Stimulated activated CD8-positive, alpha-beta memory T cell treated with anti-CD3 and anti-CD28 coated beads, Interleukin-7, amount 100 ng/mL, for 48 hours (primary cell): ENCODE data around the gene CMPK2.
"Not testable (repeated sequence)": the region's sequence is repeated elsewhere in the genome, so short reads cannot be mapped to it uniquely, and the experiment has no call there.

ENCODE experiments used
- DNase-seq, 2 donors: peaks; one replicate each; pipeline ENCODE4 v3.0.0-alpha.2; 2020; ENCODE audit warnings: low read depth in 1 of 2; ENCODE audit errors: extremely low read depth in 1 of 2

CMPK2 gene, protein sequence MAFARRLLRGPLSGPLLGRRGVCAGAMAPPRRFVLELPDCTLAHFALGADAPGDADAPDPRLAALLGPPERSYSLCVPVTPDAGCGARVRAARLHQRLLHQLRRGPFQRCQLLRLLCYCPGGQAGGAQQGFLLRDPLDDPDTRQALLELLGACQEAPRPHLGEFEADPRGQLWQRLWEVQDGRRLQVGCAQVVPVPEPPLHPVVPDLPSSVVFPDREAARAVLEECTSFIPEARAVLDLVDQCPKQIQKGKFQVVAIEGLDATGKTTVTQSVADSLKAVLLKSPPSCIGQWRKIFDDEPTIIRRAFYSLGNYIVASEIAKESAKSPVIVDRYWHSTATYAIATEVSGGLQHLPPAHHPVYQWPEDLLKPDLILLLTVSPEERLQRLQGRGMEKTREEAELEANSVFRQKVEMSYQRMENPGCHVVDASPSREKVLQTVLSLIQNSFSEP

DNA sequence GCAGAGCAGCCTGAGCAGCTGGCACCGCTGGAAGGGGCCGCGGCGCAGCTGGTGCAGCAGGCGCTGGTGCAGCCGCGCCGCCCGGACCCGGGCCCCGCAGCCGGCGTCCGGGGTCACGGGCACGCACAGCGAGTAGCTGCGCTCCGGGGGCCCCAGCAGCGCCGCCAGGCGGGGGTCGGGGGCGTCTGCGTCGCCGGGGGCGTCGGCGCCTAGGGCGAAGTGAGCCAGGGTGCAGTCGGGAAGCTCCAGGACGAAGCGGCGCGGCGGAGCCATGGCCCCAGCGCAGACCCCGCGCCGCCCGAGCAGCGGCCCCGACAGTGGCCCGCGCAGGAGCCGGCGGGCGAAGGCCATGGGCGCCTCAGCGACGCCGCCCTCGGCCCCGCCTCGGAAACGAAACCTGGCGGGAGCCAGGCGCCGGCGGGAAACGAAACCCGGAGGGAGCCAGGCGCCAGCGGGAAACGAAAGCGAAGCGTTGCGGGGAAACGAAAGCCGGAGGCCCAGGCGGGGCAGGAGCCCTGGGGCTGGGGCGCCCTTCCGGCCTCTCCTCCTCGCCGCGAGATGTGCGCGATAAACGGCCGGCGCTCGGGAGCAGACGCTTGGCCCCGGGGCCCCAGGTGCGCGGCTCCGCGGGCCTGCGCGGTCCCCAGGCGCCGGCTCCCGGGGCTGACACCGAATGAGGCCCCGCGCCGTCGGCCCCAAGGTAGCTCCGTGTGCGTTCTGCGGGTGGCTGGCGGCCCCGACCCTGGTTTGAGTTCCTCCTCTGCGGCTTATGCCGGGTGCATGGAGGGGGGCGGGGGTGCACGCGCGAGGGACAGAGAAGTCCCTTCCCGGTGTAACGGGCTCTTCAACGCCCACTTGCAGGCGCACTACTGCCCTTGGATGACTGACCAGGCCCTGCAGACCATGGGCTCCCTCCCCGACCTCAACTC, at the start of gene CMPK2:
TSS of gene CMPK2 (minus strand) at position 562 of the 929 bp plus-strand sequence. CDS start at position 351, 211 bp downstream.
- peak; percentile 54 to 57 for DNase-seq

DNA sequence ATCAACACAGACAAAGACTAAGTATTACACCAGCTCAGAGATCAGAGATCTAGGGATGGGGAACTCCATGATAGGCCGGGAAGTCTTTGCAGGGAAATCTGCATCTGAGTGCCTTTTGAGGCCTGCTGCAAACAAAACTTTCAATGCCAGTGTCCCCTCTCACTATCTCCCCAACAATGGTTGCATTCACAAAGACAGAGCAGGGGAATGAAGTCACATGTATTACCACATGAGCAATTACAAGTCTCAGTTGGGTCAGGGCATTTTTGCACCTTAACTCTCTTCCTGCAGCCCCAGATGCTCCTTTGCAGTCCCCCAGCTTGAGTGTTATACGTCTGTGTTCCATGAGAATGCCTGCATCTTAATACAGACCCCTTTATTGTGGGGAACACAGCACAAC, 49.7 kb upstream of the CMPK2 start:
- DNase-seq = no peak

DNA sequence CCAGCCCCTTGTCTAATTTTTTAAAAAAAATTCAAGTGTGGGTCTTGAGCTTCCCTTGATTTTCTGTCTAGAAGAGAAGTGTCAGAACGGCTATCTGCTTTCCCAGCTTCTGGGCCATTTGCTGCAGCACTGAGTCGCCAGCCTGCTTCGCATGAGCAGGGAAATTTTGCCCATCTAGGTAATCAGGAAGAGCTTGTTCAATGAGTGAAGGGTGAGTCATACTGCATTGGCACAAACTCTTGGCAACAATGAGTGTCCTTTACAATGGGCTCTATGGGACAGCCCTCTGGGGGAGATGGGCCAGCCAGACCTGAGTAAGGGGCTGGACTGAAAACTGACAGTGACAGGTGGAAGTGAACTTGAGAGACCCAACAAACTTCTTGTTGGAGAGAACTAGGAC, 49.1 kb upstream of the CMPK2 start:
- no peak for DNase-seq

DNA sequence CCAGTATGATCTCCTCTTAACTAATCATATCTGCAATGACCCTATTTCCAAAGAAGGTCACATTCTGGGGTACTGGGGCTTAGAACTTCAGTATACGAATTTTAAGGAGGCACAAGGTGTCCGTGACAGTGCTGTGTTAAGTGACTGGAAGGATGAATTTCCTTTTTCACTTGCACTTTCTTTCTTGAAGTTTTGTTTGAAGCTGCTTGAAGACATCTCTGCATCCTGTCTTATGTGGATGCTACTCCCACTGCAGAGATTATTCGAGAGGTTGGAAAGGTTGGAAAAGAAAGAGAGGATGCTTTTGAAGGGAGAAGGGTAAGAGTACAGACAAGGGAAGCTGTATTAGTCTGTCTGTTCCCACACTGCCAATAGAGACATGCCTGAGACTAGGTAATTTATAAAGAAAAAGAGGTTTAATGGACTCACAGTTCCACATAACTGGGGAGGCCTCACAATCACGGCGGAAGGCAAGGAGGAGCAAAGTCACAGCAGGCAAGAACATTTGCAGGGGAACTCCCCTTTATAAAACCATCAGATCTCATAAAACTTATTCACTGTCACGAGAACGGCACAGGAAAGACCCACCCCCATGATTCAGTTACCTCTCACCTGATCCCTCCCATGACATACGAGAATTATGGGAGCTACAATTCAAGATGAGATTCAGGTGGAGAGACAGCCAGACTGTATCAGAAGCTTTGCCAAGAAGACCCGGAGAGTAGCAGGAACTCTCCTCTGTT, 47.9 kb upstream of the CMPK2 start:
- no peak for DNase-seq

DNA sequence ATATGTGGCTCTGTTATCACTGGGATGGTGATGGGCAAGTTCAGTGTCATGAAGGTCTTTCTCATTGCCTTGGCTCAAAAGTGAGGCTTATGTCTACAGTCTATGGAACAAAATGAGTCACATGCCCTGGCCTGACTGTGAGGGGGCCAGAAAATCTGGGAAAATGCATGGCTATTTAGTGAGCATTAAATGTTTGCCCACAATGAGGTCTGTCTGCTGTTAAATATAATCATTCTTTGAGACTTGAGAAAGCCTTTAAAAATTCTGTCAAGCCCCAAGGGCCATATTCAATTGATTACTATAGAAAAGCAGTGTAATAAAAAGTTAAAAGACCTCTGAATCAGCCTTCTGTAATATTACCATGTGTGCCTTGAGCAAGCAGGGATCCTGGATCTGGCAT, 46.0 kb upstream of the CMPK2 start:
- no peak for DNase-seq

DNA sequence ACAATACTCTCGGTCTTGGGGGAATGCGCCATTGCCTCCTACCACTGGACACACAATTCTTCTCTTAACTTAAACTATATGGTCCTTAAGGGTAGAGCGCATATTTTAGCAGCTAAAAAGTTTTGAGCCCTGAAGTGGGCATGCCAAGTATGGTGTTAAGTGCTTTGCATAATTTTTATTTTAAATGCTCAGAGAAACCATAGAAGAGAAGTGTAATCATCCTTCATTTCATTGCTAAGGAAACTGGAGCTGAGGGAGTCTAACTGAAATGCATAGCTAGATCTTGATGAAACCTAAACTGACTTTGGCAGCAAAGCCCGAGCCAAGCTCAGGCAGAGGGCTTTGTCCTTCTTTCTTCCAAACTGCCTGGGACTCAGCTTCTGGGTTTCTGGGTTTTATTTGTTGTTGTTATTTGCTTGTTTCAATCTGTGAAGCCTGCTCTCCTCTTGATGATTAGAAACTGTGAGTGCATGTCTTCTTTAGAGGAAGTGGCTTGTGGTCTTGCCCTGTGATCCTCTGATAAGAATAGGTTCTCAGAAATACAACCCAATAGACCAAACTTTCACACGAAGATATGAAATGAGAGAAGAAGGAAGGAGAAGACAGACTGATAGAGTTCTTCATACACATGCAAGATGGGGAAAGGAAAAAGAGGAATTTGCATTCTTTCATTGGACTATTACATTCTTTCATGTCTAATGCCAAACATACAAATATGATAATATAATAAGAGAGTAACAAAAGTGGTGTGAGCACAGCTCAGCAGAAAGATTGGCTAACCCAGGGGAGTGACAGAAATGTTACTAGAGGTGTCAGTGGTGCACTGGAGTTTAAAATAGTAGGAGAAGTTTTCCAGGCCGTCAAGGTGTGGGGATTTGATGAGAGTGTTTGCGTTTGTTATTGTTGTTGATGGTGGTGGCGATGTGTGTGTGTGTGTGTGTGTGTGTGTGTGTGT, 44.0 kb upstream of the CMPK2 start:
- DNase-seq = no peak

DNA sequence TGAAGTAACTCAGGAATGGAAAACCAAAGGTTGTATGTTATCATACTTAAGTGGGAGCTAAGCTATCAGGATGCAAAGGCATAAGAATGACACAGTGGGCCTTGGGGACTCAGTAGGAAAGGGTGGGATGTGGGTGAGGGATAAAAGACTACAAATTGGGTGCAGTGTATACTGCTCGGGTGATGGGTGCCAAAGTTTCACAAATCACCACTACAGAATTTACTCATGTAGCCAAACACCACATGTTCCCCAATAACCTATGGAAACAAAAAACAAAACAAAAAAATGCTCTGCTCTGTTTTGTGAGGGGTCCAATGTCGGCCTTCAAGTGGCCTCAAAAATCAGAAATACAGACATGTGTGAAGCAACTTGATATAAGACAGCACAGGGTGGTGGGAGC, 42.6 kb upstream of the CMPK2 start:
- DNase-seq = no peak

DNA sequence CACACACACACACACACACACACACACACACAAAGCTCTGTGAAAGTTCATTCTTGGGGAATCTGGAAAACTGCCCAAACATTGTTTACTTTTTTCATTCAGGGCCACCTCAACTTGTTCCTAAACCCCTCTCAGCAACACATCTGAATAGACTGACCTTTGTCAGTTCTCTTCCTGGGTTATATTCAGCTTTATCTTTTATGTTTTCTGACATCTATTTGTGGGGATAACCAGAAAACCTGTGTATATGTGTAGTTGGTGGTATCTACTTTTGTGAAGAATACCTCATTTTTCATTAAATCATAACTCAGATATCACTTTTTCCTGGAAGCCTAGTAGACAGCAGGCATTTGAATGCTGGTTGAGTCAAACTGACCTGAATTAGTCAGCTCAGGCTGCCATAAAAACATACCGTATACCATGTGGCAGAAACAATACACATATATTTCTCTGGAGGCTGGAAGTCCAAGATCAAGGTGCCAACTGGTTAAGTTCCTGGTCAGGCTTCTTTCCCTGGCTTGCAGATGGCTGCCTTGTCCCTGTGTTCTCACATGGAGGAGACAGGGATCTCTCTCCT, 40.5 kb upstream of the CMPK2 start:
- no peak for DNase-seq

DNA sequence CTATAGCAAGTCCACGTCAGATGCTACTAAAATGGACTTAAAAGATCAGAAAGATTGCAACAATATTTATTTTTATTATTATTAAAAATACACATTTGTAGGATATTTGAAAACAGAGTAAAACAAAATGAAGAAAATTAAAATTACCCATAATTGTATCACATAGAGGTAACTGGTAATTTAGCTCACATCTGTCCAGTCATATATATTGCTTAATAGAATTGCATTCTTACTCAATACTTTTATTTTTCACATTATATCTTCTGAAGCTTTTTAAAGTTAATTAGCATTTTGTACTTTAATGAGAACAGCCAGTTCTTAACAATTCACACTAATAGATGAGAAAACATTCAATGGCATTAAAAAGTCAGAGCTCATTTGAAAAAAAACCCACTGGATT, 40.0 kb upstream of the CMPK2 start:
- DNase-seq = no peak

DNA sequence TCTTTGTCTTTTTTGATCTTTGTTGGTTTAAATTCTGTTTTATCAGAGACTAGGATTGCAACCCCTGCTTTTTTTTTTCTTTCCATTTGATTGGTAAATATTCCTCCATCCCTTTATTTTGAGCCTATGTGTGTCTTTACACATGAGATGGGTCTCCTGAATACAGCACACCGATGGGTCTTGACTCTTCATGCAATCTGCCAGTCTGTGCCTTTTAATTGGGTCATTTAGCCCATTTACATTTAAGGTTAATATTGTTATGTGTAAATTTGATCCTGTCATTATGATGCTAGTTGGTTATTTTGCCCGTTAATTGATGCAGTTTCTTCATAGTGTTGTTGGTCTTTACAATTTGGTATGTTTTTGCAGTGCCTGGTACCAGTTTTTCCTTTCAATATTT, 36.9 kb upstream of the CMPK2 start:
- DNase-seq = not testable (repeated sequence)

DNA sequence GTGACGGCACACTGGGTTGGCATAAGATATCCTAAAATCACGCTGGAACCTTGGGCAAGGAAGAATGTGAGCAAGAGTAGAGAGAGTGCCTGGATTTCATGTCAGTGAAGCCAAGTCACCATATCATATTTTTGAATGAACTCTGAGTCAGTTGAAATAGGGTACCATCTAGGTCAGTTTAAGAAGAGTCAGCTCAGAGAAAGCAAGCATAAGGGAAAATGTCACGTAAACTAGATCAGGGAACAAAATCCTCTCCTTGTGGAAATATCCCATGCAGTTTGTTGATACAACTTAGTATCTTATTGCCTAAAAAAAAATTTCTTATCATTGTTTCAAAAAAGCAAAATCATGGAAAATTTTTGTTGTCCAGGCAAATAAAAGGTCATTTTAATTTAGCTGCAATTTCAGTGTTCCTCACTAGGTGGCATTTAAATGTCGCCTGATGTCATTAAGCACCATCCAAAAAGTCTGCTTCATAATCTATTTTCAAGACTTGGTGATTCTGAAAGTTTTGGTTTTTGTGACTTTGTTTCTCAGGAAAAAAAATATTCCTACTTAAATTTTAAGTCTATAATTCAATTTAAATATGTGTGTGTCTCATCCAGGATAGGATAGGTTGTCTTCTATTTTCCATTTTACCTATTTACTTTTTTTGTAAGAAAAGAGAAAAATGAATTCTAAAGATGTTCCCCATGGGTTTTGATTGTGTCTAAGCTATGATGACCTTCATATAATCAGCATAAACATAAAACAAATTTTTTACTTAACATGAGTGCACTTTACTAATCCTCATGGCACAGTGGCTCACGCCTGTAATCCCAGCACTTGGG, 31.4 kb upstream of the CMPK2 start:
- no peak for DNase-seq

DNA sequence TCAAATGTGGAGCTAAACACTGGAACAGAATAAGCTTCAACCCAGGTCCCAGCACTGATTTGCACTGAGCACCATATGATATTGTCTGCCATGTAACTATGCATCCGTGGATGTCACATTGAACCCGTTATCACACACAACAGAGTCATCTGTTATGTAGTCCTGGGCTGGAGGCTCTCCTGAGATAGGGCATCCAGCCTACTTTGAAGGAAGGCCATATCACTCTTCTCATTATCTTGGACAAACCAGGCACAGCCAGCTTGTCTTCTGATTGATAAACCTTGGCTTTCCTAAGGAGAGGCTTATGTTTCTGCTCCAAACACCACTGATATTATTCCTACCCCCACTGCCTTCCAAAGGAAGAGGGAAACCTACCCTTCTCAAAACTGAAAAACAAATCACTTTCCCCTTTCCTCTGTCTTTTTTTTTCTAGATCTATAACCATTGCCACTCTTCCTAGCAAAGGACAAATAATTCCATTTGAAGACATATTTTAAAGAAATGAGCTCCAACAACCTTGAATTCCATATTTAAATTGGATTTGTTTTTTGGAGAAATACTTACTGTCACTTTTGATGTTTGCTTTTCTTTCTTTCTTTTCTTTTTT, 28.3 kb upstream of the CMPK2 start:
- no peak for DNase-seq

DNA sequence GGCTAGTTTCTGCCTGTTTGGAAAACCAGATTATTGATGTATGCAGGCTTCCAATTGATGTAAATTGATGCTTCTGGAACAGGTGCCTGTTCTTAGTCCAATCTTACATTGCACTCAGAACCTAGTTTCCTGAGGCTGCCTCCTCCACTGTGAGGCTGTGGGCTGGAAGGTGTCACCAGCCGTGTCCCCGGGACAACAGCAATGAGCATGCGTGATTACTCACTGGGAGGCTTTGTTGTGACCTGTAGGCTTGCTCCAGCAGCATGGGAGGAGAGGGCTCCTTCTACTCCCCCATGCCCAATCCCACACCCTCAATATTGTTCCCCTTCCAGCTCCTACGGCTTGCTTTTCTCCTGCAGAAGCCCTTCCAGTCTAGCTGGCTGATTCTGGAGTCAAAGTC, 23.0 kb upstream of the CMPK2 start:
- no peak for DNase-seq

DNA sequence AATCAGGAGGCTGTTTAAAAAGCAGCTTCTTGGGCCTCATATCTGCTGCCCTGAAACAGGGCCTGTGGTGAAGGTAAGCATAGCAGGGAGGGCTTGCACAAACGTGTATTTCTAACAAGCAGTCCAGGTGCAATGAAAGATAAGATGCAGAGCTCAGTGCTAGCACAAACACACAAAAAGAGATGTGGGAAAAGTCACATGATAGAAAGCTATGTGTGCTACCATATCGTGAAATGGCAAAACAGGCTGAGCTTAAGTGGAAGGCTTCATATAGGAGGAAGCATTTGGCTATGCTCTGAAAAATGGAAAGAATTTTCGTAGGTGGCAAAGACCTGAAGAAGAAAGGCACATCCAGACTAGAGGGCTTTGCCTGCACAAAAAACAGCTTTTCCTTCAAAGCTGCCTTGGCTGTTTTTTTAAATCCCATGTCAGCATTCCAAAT, 22.1 kb upstream of the CMPK2 start:
- no peak for DNase-seq

DNA sequence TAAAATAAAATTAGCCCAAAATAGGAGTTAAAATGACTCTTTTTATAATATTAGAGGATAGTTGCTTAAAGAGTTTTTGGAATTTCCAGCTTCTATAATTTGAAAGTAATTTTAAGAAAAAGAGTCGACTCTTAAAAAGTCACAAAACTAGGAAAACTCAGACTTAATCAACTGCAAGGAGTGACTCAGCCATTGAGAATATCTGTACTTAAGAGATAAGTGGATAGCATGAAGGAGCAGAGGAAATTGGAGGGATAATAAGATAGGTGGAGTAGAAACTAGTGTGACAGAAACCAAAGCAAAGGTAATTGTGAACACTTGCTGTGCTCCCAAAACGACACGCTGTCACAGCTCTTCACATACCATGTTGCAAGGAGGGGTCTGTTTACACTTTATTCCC, 20.3 kb upstream of the CMPK2 start:
- no peak for DNase-seq

DNA sequence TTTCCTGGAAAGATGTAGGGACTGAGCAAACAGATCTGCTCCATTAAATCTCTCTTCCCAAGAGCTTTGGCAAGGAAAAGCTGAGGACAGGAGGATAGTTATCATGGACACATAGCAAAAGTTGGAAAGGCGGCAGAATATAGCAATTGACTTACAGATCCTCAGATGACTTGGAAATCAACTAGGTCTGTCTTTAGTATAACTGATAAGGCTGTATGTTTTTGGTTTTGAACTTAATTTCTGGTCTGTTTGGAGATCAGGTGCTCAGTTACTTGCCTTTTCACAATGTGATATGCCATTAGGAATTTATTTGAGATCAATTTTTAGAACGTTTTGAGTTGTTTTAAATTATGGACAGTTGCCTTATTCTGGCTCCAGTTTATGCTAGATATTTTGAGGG, 19.8 kb upstream of the CMPK2 start:
- no peak for DNase-seq

DNA sequence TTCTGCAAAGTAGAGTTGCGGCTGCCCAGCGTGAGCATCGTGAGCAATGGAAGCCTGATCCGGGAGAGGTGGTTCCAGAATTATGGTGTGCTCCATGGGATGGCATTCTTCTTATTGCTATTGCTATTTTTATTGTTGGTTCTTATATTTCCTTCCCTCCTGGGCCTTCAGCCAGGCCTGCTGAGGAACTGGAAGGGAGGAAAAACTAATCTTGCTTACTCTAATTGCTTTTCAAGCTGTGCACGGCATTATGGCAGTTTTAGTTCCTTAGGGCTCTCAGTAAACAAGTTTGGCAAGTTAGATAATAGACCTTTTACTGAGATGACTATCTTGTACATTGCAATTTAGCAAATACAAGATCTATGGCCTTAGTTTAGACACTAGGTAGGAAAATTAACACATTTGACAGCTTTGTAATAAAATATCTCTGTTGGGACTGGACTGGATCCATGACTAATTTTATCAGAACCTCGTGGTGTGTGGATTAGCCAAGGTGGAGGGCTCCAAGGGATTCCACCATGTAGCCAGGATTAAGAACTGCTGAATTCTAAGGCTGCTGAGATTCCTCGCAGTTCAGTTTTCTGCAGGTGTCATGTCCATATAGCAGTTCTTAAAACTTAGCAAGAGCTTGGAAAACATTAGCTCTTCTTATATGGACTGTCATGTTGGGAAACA, 17.9 kb upstream of the CMPK2 start:
- no peak for DNase-seq

DNA sequence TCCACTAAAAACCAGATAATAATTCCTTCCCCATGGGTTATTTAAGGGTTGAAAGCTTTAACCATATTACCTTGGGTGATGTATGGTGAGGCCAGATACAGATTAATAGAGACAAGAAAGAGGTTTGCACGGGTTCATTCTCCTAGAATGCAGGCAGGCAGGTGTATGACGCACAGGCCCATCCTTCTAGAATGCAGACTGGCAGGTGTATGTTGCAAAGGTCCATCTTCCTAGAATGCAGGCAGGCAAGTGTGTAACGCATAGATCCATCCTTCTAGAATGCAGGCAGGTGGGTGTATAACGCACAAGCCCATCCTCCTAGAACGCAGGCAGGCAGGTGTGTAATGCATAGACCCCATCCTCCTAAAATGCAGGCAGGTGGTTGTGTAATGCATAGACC, 15.8 kb upstream of the CMPK2 start:
- DNase-seq = no peak
